NB4 (cell line): Measurements from ENCODE around the gene KRTAP12-4.

Experiments
- DNase-seq: peaks from one replicate; pipeline ENCODE4 v3.0.0; 2010; ENCODE audit warnings: low read depth
- H3K4me3 ChIP-seq: one replicate; pipeline ENCODE4 v1.5.1; 2011; ENCODE audit warnings: mild to moderate bottlenecking, low read depth, low read length, moderate library complexity
- MYC ChIP-seq: IDR thresholded peaks from 2 replicates; pipeline ENCODE4 v1.6.1; 2011; ENCODE audit warnings: low read depth, low read length
- POLR2A ChIP-seq: IDR thresholded peaks from 2 replicates; pipeline ENCODE4 v1.6.1; 2011; ENCODE audit warnings: mild to moderate bottlenecking; ENCODE audit not compliant: insufficient read length; ENCODE audit errors: extremely low read depth
- TF ChIP-seq, protein P1 (sequence below): IDR thresholded peaks from 2 replicates; pipeline ENCODE4 v1.6.1; 2011; ENCODE audit warnings: low read depth, low read length
- TF ChIP-seq, protein P2 (sequence below): IDR thresholded peaks from one replicate; pipeline ENCODE4 v1.5.1; 2012; ENCODE audit warnings: low read depth, low read length

The KRTAP12-4 gene

DNA sequence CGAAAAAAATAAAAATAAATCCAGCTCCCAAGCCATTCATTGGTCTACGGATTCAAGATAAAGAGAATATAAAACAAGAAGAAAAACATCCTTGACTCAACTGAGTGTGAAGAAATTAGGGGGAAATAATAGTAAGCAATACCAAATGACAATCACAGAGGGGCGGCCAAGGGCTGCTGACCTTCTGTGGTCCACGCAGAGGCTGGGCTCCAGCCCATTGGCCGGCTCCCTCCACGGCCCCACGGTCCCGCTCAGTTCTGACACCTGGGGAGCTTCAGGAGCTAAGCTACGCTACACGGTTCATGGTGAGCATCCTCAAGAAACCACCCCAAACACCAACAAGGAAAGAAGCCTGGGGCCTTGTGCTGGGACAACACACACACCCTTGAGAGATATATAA lies 42.1 kb upstream of the KRTAP12-4 start:
- TF ChIP-seq, protein P1, sequence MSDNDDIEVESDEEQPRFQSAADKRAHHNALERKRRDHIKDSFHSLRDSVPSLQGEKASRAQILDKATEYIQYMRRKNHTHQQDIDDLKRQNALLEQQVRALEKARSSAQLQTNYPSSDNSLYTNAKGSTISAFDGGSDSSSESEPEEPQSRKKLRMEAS: no peak
- TF ChIP-seq POLR2A (no peak), MYC (no peak)
- TF ChIP-seq, protein P2, sequence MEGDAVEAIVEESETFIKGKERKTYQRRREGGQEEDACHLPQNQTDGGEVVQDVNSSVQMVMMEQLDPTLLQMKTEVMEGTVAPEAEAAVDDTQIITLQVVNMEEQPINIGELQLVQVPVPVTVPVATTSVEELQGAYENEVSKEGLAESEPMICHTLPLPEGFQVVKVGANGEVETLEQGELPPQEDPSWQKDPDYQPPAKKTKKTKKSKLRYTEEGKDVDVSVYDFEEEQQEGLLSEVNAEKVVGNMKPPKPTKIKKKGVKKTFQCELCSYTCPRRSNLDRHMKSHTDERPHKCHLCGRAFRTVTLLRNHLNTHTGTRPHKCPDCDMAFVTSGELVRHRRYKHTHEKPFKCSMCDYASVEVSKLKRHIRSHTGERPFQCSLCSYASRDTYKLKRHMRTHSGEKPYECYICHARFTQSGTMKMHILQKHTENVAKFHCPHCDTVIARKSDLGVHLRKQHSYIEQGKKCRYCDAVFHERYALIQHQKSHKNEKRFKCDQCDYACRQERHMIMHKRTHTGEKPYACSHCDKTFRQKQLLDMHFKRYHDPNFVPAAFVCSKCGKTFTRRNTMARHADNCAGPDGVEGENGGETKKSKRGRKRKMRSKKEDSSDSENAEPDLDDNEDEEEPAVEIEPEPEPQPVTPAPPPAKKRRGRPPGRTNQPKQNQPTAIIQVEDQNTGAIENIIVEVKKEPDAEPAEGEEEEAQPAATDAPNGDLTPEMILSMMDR: no peak
- no peak for DNase-seq

DNA sequence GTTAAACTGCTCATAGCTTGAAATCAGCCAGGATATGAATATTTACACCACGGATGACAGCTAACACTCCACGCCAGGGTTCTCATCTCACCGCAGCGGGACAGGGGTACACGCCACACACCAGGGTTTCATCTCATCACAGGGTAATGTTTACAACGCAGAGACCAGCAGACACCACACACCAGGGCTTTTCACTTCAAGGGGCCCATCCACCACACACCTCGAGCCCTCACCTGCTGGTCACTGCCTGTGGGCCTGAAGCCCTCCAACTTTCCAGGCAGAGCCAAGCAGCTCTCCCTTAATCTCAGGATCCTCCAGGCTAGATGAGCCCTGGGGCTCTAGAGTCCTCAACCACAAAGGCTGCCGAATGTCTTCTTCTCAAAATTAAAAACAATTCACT lies 41.2 kb upstream of the KRTAP12-4 start:
- no peak overlapping the region for H3K4me3 ChIP-seq
- TF ChIP-seq POLR2A (no peak), MYC (no peak)
- TF ChIP-seq, protein P1: no peak
- TF ChIP-seq, protein P2: no peak
- no peak for DNase-seq

More for the DNA sequence above, 42.1 kb upstream of the KRTAP12-4 start:
- H3K4me3 ChIP-seq: no peak overlapping the region

DNA sequence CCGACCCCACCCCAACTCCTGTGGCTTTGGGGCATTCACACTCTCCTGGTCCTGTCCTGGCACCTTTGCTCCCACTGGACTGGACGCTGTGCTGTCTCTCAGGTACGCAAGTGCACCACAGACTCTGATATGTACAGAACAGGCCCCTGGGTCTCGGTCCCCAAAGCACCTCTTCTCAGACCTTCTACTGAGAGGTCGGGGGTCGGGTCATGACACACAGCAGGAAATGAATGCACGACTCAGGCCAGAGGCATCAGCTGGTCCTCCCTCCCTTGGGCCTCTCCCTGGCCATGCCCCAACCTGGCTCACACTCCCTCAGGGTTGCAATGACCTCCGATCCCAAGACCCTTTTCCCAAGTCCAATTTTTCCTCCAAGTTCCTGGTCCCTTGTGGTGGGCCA lies 40.7 kb upstream of the KRTAP12-4 start:
- H3K4me3 ChIP-seq: no peak overlapping the region
- no peak for DNase-seq
- TF ChIP-seq, protein P2: no peak
- TF ChIP-seq, protein P1: no peak
- TF ChIP-seq MYC: no peak
- no peak for TF ChIP-seq POLR2A

DNA sequence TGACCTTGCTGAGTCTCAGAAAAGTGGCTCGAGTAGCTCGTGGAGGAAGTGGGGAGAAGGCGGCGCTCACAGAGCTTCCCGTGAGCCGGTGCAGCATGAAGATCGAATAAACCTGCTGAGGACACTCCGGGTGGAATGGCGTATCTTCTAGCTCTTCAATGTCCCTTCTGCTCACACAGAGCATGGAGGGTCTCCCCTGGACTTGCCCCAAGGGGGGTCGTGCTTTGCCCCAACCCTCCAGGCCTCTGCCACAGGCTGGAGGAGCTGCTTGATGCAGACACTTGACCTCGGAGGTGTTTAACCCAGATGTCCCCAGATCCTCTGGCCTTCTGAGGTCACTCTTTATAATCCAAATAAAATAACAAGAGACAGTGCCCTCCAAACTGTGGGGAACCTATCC lies 40.3 kb upstream of the KRTAP12-4 start:
- TF ChIP-seq, protein P1: no peak
- TF ChIP-seq, protein P2: no peak
- no peak for TF ChIP-seq POLR2A
- no peak for TF ChIP-seq MYC
- DNase-seq: no peak

DNA sequence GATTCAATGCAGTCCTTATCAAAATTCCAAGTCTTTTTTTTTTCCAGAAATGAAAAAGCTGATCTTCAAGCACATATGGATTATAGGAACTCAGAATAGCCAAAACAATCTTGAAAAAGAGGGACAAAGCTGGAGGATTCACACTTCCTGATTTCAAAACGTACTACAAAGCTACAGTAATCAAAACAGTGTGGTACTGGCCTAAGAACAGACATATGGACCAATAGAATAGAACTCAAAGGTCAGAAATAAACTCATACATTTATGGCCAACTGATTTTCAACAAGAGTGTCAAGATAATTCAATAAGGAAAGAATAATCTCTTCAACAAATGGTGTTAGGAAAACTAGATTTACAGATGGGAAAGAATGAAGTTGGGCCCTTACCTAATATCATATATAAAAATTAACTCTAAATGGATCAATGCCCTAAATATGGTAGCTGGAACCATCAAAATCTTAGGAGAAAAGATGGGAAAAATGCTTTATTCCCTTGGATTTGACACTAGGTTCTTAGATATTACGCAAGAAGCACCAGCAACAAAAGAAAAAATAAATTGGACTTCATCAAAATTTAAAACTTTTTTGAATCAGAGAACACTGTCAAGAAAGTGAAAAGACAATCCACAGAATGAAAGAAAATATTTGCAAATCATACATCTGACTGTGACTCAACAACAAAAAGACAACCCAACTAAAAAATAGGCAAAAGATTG lies 38.5 kb upstream of the KRTAP12-4 start:
- no peak for TF ChIP-seq POLR2A
- TF ChIP-seq MYC: no peak
- TF ChIP-seq, protein P2: no peak
- TF ChIP-seq, protein P1: no peak

More for the DNA sequence above, 40.3 kb upstream of the KRTAP12-4 start:
- H3K4me3 ChIP-seq: no peak overlapping the region

More for the DNA sequence above, 38.5 kb upstream of the KRTAP12-4 start:
- no peak overlapping the region for H3K4me3 ChIP-seq
- no peak for DNase-seq
